Omental fat pad (tissue), 4 donors: ENCODE results near the gene RPL10A. TPM values are rescaled to one million over a fixed set of nuclear protein-coding genes. Genes with fewer than 3 reads are reported as not detected.
"Not testable (repeated sequence)": the region's sequence is repeated elsewhere in the genome, so short reads cannot be mapped to it uniquely, and the experiment has no call there.

ENCODE experiments used
- ATAC-seq: fragments of 150-250 bp; one replicate; pipeline ENCODE4 v1.9.1; 2016; ENCODE audit warnings: mild to moderate bottlenecking, moderate library complexity; ENCODE audit not compliant: low FRiP score
- DNase-seq: peaks from one replicate; pipeline ENCODE4 v3.0.0-alpha.2; 2019; ENCODE audit warnings: low spot score
- total RNA-seq, 4 donors: library from RNA; depleted of rRNA; stranded (reverse); fragments of >200 nt; gene quantifications; one replicate each; pipeline ENCODE4 v1.1.0, GENCODE V29; 2016
- TF ChIP-seq, protein P1 (sequence below), 3 donors: fragments of 450-650 bp; IDR thresholded peaks; one replicate each; pipeline ENCODE4 v1.5.1; 2016 to 2017; ENCODE audit warnings: antibody characterized with exemption in 3 of 3, mild to moderate bottlenecking in 3 of 3, moderate library complexity in 2 of 3

RPL10A gene
- total RNA-seq, 4 donors from 2014 or later, result 1,059 to 1,562 (median 1,256) TPM

- TF ChIP-seq, protein P1, sequence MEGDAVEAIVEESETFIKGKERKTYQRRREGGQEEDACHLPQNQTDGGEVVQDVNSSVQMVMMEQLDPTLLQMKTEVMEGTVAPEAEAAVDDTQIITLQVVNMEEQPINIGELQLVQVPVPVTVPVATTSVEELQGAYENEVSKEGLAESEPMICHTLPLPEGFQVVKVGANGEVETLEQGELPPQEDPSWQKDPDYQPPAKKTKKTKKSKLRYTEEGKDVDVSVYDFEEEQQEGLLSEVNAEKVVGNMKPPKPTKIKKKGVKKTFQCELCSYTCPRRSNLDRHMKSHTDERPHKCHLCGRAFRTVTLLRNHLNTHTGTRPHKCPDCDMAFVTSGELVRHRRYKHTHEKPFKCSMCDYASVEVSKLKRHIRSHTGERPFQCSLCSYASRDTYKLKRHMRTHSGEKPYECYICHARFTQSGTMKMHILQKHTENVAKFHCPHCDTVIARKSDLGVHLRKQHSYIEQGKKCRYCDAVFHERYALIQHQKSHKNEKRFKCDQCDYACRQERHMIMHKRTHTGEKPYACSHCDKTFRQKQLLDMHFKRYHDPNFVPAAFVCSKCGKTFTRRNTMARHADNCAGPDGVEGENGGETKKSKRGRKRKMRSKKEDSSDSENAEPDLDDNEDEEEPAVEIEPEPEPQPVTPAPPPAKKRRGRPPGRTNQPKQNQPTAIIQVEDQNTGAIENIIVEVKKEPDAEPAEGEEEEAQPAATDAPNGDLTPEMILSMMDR (IDR thresholded peaks at IDR 0.05), result no peak
- DNase-seq (no peak), ATAC-seq (no peak)
Measured at GRCh38 chr6:35512006-35512405, 43.8 kb downstream of the RPL10A start.

DNA sequence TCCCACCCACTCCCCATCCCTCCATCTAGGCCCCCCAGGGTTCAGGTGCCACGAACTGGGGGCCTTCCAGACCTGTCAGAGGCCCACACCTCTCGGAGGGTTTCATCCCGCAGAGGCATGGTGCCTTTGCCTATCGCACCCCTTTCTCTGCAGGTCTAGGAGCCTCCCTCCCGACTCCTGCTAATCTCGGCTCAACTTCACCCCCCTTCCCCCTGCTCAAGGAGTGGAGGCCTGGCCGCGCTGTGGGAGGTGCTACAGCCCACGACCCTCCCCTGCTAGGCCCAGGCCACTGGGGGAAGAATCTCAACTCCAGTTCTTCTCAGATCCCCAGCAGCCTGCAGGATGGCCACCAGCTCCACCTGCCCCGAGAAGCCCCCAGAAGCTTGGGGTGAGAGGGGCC lies 44.5 kb downstream of the RPL10A start, which contains the start of gene TULP1:
Gene TULP1, minus strand, starts transcription at position 157 of the 400 bp plus-strand sequence. Its CDS starts 38 bp downstream, at position 119.
- DNase-seq (no peak), ATAC-seq (no peak)
- TF ChIP-seq, protein P1 (IDR thresholded peaks at IDR 0.05), result no peak

- no peak for DNase-seq
- TF ChIP-seq, protein P1 (IDR thresholded peaks at IDR 0.05), result no peak
- no peak for ATAC-seq
Measured at GRCh38 chr6:35514587-35514986, 46.4 kb downstream of the RPL10A start.

GRCh38 chr6:35515939-35516338 lies 47.7 kb downstream of the RPL10A start:
- ATAC-seq, DNase-seq: not testable (repeated sequence)

GRCh38 chr6:35516712-35517111 lies 48.5 kb downstream of the RPL10A start:
- TF ChIP-seq, protein P1 (IDR thresholded peaks at IDR 0.05), result no peak
- DNase-seq, result no peak
- no peak for ATAC-seq

DNA sequence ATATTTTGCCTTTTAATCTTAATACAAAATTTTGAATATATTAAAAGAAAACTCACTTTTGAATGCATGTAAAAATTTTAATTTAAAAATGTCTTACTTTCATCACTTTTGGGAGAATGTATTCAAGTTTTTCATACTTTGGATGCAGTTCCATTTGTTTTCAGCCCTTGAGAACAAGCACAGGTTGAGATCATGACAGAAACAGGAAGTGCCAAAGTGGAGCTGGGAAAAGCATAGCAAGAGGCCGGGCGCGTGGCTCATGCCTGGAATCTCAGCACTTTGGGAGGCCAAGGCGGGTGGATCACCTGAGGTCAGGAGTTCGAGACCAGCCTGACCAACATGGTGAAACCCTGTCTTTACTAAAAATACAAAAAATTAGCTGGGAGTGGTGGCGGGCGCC lies 49.8 kb downstream of the RPL10A start:
- not testable (repeated sequence) for DNase-seq, ATAC-seq

DNA sequence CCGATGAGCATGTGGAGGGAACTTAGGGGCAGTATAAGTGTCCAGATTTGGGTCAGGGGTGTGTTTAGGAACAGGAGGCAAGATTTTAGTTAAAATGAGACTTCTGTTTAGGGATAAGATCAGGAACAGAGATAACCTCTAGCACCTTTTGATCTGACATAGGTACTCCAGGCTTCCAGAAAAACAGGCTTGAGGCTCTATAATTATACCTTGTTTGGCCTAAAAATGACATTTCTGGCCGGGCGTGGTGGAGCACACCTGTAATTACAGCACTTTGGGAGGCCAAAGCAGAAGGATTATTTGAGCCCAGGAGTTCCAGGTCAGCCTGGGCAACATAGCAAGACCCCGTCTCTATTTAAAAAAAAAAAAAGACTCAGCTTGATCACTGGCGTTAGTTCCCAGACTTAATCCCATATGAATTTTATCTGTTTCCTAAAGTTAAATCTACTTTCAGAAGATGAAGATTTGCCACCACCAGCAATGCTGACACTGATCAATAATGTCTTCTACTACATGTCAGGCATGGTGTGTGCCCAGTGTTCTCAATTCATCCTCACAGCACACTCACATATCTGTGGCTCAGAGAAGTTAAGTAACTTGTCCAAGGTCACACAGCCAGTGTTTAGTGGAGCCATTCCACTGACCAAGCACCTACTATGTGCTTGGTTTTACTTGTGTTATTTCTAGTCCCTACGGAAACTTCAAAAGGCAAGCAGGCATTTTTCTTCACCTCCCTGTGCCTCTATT lies 50.5 kb downstream of the RPL10A start:
- no peak for ATAC-seq
- TF ChIP-seq, protein P1 (IDR thresholded peaks at IDR 0.05), result no peak
- no peak for DNase-seq

DNA sequence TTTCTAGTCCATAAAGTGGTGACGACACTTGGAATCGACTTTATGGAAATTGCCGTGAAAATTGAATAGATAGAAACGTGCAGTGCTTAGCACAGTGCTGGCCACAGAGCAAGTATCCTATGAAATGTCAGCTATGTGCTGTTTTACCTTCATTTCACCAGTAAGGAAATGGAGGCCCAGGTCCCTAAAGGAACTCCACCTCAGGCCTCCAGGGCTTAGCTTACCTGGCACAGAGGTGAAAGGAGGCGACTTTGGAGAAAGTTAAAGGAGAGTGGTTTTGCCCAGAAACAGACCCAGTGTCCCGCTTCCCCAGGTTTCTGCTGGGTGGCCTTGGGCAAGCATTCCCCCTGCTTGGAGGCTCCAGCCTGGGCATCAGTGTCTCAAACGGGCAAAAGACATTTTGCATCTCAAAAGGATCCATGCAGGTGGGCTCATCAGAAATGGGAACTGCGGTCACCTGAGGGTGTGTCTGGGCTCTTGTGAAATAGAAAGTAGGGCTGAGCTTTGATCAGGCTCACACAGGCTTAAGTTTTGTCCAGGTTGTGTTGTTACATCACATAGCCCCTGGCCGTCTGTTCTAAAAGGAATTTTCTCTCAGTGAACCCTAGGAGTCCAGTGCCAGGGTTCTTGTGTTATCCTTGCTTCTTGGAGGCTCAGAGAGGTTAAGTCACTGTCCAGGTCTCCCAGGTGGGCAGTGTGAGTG lies 51.3 kb downstream of the RPL10A start:
- TF ChIP-seq, protein P1 (IDR thresholded peaks at IDR 0.05), result no peak
- no peak for DNase-seq
- no peak for ATAC-seq
